ENCODE measurements around the gene WFDC8. TPM values are rescaled to one million over a fixed set of nuclear protein-coding genes. Genes with fewer than 3 reads are reported as not detected.

The WFDC8 gene
- polyA plus RNA-seq, 1 donor from 2014 or later: not detected

Small RNA genes lying within 50 kb of the gene (small RNA-seq; reads per million reads assigned to genes)
- gene AL031663.1 (0 reads per million in 3 experiments), gene HSPD1P21 (0 reads per million in 3 experiments), gene RNA5SP485 (0 reads per million in 3 experiments)

Other genes with a start within 250 kb of the WFDC8 start
- 0.24 TPM in 1 of 2 replicates, not detected in the other for gene SDC4, start 230.9 kb downstream of the WFDC8 start, polyA plus RNA-seq
- gene SYS1, start 216.1 kb downstream of the WFDC8 start, polyA plus RNA-seq: 15.8 and 16.1 TPM in 2 replicates
- not detected in 2 replicates for gene TP53TG5, start 201.0 kb downstream of the WFDC8 start, polyA plus RNA-seq
- 9.1 and 18.4 TPM in 2 replicates for gene DBNDD2, start 171.0 kb downstream of the WFDC8 start, polyA plus RNA-seq
- 24.3 and 29.1 TPM in 2 replicates for gene PIGT, start 163.1 kb downstream of the WFDC8 start, polyA plus RNA-seq
- gene WFDC2, start 109.5 kb downstream of the WFDC8 start, polyA plus RNA-seq: not detected in 2 replicates
- not detected in 2 replicates for gene SPINT3, start 63.7 kb downstream of the WFDC8 start, polyA plus RNA-seq
- not detected in 2 replicates for gene WFDC6, start 39.8 kb downstream of the WFDC8 start, polyA plus RNA-seq
- not detected in 2 replicates for gene EPPIN, start 31.9 kb downstream of the WFDC8 start, polyA plus RNA-seq
- not detected in 2 replicates for gene WFDC10A, start 50.5 kb upstream of the WFDC8 start, polyA plus RNA-seq
- not detected in 2 replicates for gene WFDC9, start 52.0 kb upstream of the WFDC8 start, polyA plus RNA-seq
- not detected in 2 replicates for gene WFDC11, start 91.0 kb upstream of the WFDC8 start, polyA plus RNA-seq
- gene WFDC13, start 122.8 kb upstream of the WFDC8 start, polyA plus RNA-seq: not detected in 2 replicates
- not detected in 2 replicates for gene WFDC10B, start 125.7 kb upstream of the WFDC8 start, polyA plus RNA-seq
- not detected in 2 replicates for gene SPINT4, start 143.1 kb upstream of the WFDC8 start, polyA plus RNA-seq
- not detected in 2 replicates for gene WFDC3, start 212.6 kb upstream of the WFDC8 start, polyA plus RNA-seq
- gene DNTTIP1, start 212.7 kb upstream of the WFDC8 start, polyA plus RNA-seq: 35.9 and 43.8 TPM in 2 replicates
- 2.5 and 4.9 TPM in 2 replicates for gene UBE2C, start 233.4 kb upstream of the WFDC8 start, polyA plus RNA-seq
- 3.8 TPM in 1 of 2 replicates, not detected in the other for gene TNNC2, start 248.0 kb upstream of the WFDC8 start, polyA plus RNA-seq

Data from neural cell (in vitro differentiated cells).